Pancreas (tissue), 10 donors: ENCODE results near the gene TGM3. TPM values are rescaled to one million over a fixed set of nuclear protein-coding genes. Genes with fewer than 3 reads are reported as not detected.
A peak's percentile ranks its signal among the peaks of the same experiment; 100 is the strongest.
"Not testable (repeated sequence)": the region's sequence is repeated elsewhere in the genome, so short reads cannot be mapped to it uniquely, and the experiment has no call there.

ENCODE experiments used
- ATAC-seq, 4 donors: fragments of 200-7000 bp; cut with Tn5 transposase; one replicate each; pipeline versions ENCODE4 v1.8.0 to v1.9.1; 2020; ENCODE audit warnings: mild to moderate bottlenecking in 4 of 4, moderate library complexity in 4 of 4
- DNase-seq, 6 donors: peaks; one replicate each; pipeline ENCODE4 v3.0.0-alpha.2; 2020
- FAIRE-seq: peaks from 2 replicates; lab custom pipeline; 2012; peaks lifted over from hg19 to GRCh38; lab: Jason Lieb, UNC
- H3K27ac ChIP-seq, 4 donors: fragments of 200-600 bp; sonication (generic); 1 replicate in 3 of 4; 2 replicates in 1 of 4; pipeline versions ENCODE4 v1.5.0 to v1.8.0; 2020
- H3K27me3 ChIP-seq, 4 donors: fragments of 200-600 bp; one replicate each; pipeline ENCODE4 v1.8.0; 2021
- H3K36me3 ChIP-seq, 3 donors: fragments of 200-600 bp; sonication (generic) in 1 of 3; one replicate each; pipeline versions ENCODE4 v1.5.0 to v1.8.0; 2020 to 2021
- H3K4me1 ChIP-seq, 3 donors: fragments of 200-600 bp; one replicate each; pipeline ENCODE4 v1.8.0; 2021
- H3K4me3 ChIP-seq, 4 donors: fragments of 200-600 bp; sonication (generic) in 2 of 4; one replicate each; pipeline versions ENCODE4 v1.5.0 to v1.8.0; 2020 to 2021
- H3K9me3 ChIP-seq, 4 donors: fragments of 200-600 bp; one replicate each; pipeline ENCODE4 v1.8.0; 2021
- WGBS, 2 donors: extraction: QIAGEN DNeasy Blood & Tissue Kit; methylation state at CpG; one replicate each; pipeline ENCODE4 v1.1.7; 2013; 5-methylcytosine and 5-hydroxymethylcytosine counted together
- intact Hi-C, 3 donors: fragments of 100-400 bp; cut with DNase I; formaldehyde crosslinking; loops; one replicate each; pipeline versions ENCODE4 v1.11.1 to v1.14.2; 2022
- polyA plus RNA-seq, 2 donors: library from polyadenylated mRNA; stranded (reverse); fragments of 200-250 nt; gene quantifications; one replicate each; pipeline ENCODE4 v1.2.3, GENCODE V29; 2013
- total RNA-seq, 6 donors: library from RNA; stranded (reverse); fragmentation: NEBNext Ultra II Directional in 4 of 6; extraction: Animal tissue kit (Norgen Biotek cat#: 25700) in 4 of 6; gene quantifications; one replicate each; pipeline versions ENCODE4 v1.2.1 to v1.2.4, GENCODE V29; 2021 to 2023
- TF ChIP-seq, protein P1 (sequence below), 4 donors: fragments of 200-600 bp; sonication (generic) in 3 of 4; IDR thresholded peaks; one replicate each; pipeline versions ENCODE4 v1.5.0 to v1.8.0; 2021; ENCODE audit warnings: antibody characterized with exemption in 4 of 4
- donor health status: healthy with polysubstance abuse.
- donor health status: DM: no; HTN: no; CAD: no; lungs with moderate emphysema.
- donor health status: DM: no; HTN: no; CAD: no.
- donor health status: control.
- donor health status: control.
- donor health status: Bipolar disorder and iron deficiency.
- donor health status: DM: yes; HTN: yes; CAD: no.
- donor health status: DM: no; HTN: no; CAD: no.
- donor health status: DM: no; HTN: no; CAD: no.
- donor health status: DM: yes; HTN: yes; CAD: no.

The TGM3 gene
- total and polyA plus RNA-seq, 8 donors: 0.06 to 0.40 (median 0.31) TPM; not detected in 3

- TF ChIP-seq, protein P1, sequence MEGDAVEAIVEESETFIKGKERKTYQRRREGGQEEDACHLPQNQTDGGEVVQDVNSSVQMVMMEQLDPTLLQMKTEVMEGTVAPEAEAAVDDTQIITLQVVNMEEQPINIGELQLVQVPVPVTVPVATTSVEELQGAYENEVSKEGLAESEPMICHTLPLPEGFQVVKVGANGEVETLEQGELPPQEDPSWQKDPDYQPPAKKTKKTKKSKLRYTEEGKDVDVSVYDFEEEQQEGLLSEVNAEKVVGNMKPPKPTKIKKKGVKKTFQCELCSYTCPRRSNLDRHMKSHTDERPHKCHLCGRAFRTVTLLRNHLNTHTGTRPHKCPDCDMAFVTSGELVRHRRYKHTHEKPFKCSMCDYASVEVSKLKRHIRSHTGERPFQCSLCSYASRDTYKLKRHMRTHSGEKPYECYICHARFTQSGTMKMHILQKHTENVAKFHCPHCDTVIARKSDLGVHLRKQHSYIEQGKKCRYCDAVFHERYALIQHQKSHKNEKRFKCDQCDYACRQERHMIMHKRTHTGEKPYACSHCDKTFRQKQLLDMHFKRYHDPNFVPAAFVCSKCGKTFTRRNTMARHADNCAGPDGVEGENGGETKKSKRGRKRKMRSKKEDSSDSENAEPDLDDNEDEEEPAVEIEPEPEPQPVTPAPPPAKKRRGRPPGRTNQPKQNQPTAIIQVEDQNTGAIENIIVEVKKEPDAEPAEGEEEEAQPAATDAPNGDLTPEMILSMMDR (IDR thresholded peaks at IDR 0.05): no peak
- 32 to 34% methylated on average over 8 of the region's 8 CpGs for WGBS, 2 donors
- Histone ChIP-seq H3K27me3 (no peaks in the 10 kb centered on the region), H3K4me3 (no peak overlapping the region), H3K9me3 (no peaks in the 10 kb centered on the region), H3K4me1 (peaks cover 0 to 4% (median 0%) of the 10 kb centered on the region in 3 donors), H3K27ac (no peak overlapping the region), H3K36me3 (no peaks in the 10 kb centered on the region)
- FAIRE-seq (no peak), ATAC-seq (peak in 1 of 4 donors; percentile 32), DNase-seq (no peak)
- intact Hi-C loops: no loop called here
Observed at GRCh38 chr20:2261046-2261485, 34.7 kb upstream of the TGM3 start.

DNA sequence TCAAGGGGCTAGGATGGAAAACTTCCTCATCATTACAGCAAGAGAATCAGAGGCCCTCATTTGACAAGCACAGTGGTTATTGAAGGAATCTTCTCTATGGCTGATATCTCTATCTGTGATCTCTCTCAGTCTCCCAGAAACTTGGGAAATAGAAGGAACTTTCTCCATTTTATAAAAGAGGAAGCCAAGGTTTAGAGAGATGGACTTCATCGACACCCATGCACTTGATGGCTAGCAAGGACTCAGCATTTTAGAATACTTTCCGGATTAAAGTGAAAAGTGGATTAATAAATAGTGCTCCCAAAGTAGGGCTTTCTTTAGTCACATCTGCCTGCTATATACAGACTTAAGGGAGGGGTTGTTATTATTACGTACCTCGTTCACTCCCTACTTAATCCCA, 34.2 kb upstream of the TGM3 start:
- Histone ChIP-seq H3K4me3 (no peak overlapping the region), H3K27me3 (no peaks in the 10 kb centered on the region), H3K36me3 (no peaks in the 10 kb centered on the region), H3K9me3 (no peaks in the 10 kb centered on the region), H3K27ac (no peak overlapping the region), H3K4me1 (peaks cover 0 to 4% (median 0%) of the 10 kb centered on the region in 3 donors)
- FAIRE-seq (no peak), ATAC-seq (no peak), DNase-seq (no peak)
- intact Hi-C loops: no loop called here
- TF ChIP-seq, protein P1 (IDR thresholded peaks at IDR 0.05): no peak
- WGBS, 2 donors: 84 to 93% methylated on average over 4 of the region's 4 CpGs

DNA sequence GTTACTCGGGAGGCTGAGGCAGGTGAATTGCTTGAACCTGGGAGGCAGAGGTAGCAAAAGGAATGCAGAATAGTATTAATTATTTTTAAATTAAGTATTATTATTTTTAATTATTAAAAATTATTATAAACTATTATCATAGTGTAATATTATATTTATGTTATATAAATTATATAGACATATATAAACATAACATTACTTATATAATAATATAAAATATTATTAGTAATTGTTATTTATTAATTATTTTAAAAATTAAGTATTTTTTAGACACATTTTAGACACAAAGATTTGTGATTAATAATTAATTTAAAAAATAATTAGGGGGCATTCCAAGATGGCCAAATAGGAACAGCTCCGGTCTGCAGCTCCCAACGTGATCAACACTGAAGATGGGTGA, 31.7 kb upstream of the TGM3 start:
- ATAC-seq (no peak), FAIRE-seq (peak; percentile 89), DNase-seq (no peak)
- Histone ChIP-seq H3K9me3 (no peaks in the 10 kb centered on the region), H3K27ac (no peak overlapping the region), H3K27me3 (no peaks in the 10 kb centered on the region), H3K4me3 (no peak overlapping the region), H3K36me3 (no peaks in the 10 kb centered on the region), H3K4me1 (peaks cover 0 to 4% (median 0%) of the 10 kb centered on the region in 3 donors)
- 94 to 95% methylated on average over 3 of the region's 3 CpGs for WGBS, 2 donors
- TF ChIP-seq, protein P1 (IDR thresholded peaks at IDR 0.05): no peak
- intact Hi-C loops: no loop called here

DNA sequence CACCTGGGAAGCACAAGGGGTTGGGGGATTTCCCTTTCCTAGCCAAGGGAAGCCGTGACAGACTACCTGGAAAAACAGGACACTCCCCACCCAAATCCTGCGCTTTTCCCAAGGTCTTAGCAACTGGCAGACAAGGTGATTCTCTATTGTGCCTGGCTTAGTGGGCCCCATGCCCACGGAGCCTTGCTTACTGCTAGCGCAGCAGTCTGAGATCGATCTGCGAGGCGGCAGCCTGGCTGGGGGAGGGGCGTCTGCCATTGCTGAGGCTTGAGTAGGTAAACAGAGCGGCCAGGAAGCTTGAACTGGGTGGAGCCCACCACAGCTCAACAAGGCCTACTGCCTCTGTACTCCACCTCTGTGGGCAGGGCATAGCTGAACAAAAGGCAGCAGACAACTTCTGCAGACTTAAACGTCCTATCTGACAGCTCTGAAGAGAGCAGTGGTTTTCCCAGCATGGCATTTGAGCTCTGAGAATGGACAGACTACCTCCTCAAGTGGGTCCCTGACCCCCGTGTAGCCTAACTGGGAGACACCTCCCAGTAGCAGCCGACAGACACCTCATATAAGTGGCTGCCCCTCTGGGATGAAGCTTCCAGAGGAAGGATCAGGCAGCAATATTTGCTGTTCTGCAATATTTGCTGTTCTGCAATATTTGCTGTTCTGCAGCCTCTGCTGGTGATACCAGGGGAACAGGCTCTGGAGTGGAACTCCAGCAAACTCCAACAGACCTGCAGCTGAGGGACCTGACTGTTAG, 31.0 kb upstream of the TGM3 start:
- ATAC-seq (peak in 3 of 4 donors; percentile 42 to 74 (median 63)), DNase-seq (peak; percentile 39 to 90 (median 70))
- whole genome bisulfite sequencing, 2 donors: 10 to 18% methylated on average over 12 of the region's 12 CpGs
- FAIRE-seq, H3K27me3 ChIP-seq, intact Hi-C loops, H3K9me3 ChIP-seq, H3K36me3 ChIP-seq, H3K4me1 ChIP-seq: not testable (repeated sequence)
- Histone ChIP-seq H3K4me3 (peak overlapping the region in 1 of 4 donors; percentile 16), H3K27ac (peak overlapping the region in 3 of 4 donors; percentile 24 to 44 (median 28))

GRCh38 chr20:2273634-2274302, 22.0 kb upstream of the TGM3 start:
- Histone ChIP-seq H3K4me3 (no peak overlapping the region), H3K9me3 (no peaks in the 10 kb centered on the region), H3K36me3 (no peaks in the 10 kb centered on the region), H3K4me1 (no peaks in the 10 kb centered on the region), H3K27ac (no peak overlapping the region), H3K27me3 (no peaks in the 10 kb centered on the region)
- 87 to 93% methylated on average over 7 of the region's 7 CpGs for WGBS, 2 donors
- TF ChIP-seq, protein P1 (IDR thresholded peaks at IDR 0.05): no peak
- intact Hi-C loops: no loop called here
- ATAC-seq (no peak), DNase-seq (no peak), FAIRE-seq (no peak)
